GM21447 (cell line): ENCODE measurements around the gene LRP4.

Experiments used
- ATAC-seq: cut with Tn5 transposase; IDR thresholded peaks from one replicate; pipeline ENCODE4 v1.9.1; 2021; ENCODE audit not compliant: unreplicated experiment

Gene LRP4

GRCh38 chr11:46896719-46897406 is 21.5 kb downstream of the LRP4 start:
- ATAC-seq, result no peak

GRCh38 chr11:46895821-46896220 is 22.5 kb downstream of the LRP4 start:
- no peak for ATAC-seq

GRCh38 chr11:46894961-46895360 is 23.4 kb downstream of the LRP4 start:
- ATAC-seq, result no peak

GRCh38 chr11:46894506-46894905 is 23.8 kb downstream of the LRP4 start:
- ATAC-seq, result no peak

DNA sequence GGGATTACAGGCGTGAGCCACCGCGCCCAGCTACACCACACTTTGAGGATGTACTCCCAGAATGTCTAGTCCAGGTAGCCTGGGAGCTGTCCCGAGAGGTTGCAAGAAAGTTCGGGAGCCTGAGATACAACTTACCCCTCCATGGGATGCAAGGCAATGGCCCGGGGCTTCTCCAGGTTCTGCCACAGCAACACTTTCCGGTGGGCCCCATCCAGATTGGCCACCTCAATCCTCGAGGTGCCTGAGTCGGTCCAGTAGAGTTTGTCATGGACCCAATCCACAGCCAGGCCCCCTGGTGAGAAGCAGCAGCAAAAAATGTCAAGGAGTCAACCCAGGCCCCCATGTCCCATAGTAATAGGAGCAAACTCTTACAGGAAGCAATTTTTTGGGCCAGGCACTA is 25.5 kb downstream of the LRP4 start:
- ATAC-seq, result no peak

- ATAC-seq, result no peak
These were observed 26.2 kb downstream of the LRP4 start for GRCh38 chr11:46892109-46892508.

- ATAC-seq, result no peak
These were observed 27.7 kb downstream of the LRP4 start for GRCh38 chr11:46890665-46891064.

DNA sequence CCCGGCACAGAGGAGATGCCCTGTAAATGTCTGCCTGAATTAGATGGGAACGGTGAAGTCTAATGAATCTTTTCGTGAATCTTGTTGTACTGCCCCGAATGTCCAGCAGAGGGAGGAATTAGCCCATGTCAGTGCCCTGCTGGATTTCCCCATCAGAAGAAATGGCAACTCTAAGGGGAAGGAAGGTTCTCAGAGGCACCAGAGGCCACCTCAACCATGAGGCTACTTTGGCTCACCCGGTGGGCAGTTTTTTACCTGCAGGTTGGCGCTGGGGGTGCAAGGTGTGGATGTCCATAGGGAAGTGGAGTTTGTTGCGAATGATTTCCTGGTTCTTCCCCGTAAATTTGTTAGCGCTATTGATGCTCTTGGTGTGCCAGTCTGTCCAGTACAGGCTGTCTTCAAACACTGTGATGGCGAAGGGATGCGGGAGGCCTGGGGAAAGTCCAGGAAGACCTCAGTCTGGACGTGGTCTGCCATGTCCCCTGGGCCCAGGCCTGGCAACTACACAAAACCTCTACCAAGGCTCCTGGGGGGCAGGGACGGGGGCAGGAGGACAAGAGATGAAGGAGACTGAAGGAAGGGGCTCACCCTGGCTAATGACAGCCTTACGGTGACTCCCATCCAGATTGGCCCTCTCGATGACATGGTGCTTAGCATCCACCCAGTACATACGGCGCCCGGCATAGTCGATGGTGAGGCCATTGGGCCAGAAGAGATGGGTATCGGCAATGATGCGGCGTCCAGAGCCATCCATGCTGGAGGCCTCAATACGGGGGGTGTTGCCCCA is 28.5 kb downstream of the LRP4 start:
- ATAC-seq, result no peak

- ATAC-seq, result no peak
These were observed 29.1 kb downstream of the LRP4 start for GRCh38 chr11:46889251-46889650.

GRCh38 chr11:46888636-46889035 is 29.7 kb downstream of the LRP4 start:
- no peak for ATAC-seq

DNA sequence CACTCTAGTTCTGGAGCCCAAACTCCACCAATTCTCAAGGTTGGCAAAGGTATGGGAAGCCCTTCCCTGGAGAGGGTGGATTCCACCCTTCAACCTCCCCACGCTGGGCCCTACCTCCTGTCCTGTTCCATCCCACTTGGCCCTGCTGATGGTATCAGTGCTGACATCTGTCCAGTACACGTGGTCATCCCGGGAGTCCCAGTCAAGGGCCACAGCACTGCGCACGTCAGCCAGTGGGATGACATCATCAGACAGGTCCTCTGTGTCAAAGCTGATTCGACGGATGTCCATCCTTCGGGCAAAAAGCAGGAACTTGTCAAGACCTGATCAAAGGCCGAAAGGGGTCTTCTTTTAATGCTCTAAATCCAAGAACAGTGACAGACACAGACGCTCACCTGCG is 32.1 kb downstream of the LRP4 start:
- no peak for ATAC-seq

GRCh38 chr11:46879056-46879585 is 39.2 kb downstream of the LRP4 start:
- ATAC-seq, result no peak

DNA sequence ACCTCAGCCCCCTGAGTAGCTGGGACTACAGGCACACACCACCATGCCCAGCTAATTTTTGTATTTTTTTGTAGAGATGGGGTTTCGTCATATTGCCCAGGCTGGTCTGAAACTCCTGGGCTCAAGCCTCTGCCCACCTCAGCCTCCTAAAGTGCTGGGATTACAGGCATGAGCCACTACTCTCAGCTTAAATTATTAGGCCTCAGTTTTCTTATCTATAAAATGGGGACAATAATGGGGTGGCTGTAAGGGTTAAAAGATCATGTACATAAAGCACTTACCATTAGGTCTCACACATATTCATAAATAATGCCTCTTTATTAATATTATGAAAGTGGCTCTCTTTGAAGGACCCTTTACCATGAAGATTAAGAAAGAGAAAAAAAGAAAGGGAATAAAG is 40.8 kb downstream of the LRP4 start:
- ATAC-seq, result no peak

- no peak for ATAC-seq
These were observed 41.9 kb downstream of the LRP4 start for GRCh38 chr11:46876471-46876870.

- ATAC-seq, result no peak
These were observed 43.8 kb downstream of the LRP4 start for GRCh38 chr11:46874586-46874985.

GRCh38 chr11:46868912-46869311 is 49.4 kb downstream of the LRP4 start:
- ATAC-seq, result no peak

DNA sequence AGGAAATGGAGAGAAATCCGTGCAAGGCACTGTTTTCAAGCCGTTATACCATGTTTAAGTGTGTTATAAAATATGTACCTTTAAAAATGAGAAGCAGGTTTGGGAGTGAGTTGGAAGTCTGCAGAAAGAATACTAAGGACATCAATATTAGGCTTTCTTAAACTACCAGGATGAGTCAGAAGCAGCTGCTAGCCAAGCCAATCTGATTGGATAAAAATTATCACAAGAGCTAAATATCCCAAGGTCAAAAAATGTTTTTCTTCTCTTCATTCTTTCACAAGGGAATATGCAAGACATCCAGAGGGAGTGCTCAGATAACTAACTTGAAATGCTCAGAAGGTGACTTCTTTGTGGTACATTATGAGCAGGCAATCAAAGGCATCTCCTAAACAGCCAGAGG is 53.0 kb downstream of the LRP4 start:
- no peak for ATAC-seq

DNA sequence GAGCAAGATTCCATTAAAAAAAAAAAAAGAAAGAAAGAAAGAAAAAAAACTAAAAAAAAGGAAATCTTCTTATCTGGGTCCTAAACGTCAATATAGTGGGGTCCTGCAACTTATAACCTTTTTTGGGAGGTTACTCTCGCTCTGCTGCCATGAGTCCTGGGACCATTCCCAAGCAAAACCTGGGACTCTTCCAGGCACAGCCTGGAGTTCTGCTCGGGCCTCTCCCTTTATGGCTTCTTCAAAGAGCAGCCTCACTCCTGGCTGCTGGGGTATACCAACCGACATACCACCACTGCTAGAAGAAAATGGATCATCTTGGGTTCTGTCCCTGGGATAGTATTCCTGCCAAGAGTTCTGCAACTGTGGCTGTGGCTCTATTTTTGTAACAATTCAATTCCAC is 58.1 kb downstream of the LRP4 start:
- no peak for ATAC-seq

DNA sequence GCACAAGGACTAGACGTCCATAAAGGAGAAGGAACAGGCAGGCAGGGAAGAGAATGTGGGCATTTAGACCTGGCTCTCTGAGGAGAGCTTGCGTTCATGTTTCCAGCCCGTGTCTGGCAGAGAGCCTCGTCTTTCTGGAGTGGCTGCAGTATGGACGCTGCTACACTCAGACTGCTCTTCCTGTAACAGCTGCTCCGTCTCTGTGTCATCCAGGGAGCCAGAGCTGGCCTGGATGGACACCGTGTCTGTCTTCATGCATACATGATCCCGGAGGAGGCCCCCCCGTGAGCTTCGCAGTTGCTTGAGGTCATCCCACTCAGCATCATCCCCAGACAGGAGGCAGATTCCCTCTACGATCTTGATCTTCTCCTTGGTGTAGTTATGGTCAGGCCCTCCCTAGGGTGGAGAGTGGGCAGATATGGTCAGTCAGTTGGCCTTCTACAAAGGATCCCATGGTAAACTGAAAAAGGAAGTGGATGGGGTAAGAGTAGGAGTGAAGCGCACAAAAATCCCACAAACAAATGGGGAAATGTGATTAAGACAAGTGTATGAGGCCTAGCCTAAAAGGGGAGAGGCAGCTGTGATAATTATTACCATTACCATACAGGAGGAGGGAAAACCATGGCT is 59.3 kb downstream of the LRP4 start:
- no peak for ATAC-seq

DNA sequence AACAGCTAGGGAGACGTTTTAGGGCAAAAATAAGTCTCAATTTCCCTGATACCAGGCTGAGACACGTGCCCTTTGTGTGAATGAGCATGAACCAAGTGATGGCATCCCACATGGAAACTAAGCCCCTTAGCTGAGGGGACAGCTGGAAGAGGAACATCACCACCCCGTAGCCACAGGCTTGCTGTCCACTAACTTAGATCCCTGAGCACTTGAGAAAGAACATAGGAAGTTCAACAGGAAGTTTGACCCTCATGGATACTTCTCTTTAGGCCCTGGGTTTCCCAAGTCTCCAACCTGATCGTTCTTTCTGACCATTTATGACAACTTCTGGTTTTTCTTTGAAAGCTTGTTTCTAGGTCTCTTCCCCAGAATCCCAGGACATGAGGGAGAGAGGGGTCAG is 60.7 kb downstream of the LRP4 start:
- no peak for ATAC-seq

- no peak for ATAC-seq
These were observed 61.6 kb downstream of the LRP4 start for GRCh38 chr11:46856605-46857343.
